ENCODE data around the gene GUK1.

The GUK1 gene

GRCh38 chr1:228139406-228139930 is 611 bp upstream of the GUK1 start:
- no peak for DNase-seq

GRCh38 chr1:228140724-228141225 is 696 bp downstream of the GUK1 start:
- DNase-seq: no peak

- DNase-seq: no peak
These were observed 1.4 kb downstream of the GUK1 start for GRCh38 chr1:228141226-228142044.

- DNase-seq: no peak
These were observed 2.1 kb downstream of the GUK1 start for GRCh38 chr1:228142155-228142691.

GRCh38 chr1:228142701-228143136 is 2.6 kb downstream of the GUK1 start:
- DNase-seq: no peak

- DNase-seq: no peak
These were observed 3.6 kb downstream of the GUK1 start for GRCh38 chr1:228143480-228144192.

GRCh38 chr1:228144193-228144992 is 4.3 kb downstream of the GUK1 start:
- DNase-seq: no peak

GRCh38 chr1:228144993-228145343 is 4.9 kb downstream of the GUK1 start:
- no peak for DNase-seq

- DNase-seq: no peak
These were observed 5.7 kb downstream of the GUK1 start for GRCh38 chr1:228145463-228146416.

GRCh38 chr1:228146417-228147150 is 6.5 kb downstream of the GUK1 start:
- DNase-seq: no peak

- no peak for DNase-seq
These were observed 7.1 kb downstream of the GUK1 start for GRCh38 chr1:228147151-228147693.

- no peak for DNase-seq
These were observed 7.7 kb downstream of the GUK1 start for GRCh38 chr1:228147768-228148167.

GRCh38 chr1:228148196-228148861 is 8.2 kb downstream of the GUK1 start:
- DNase-seq: no peak

- no peak for DNase-seq
These were observed 8.9 kb downstream of the GUK1 start for GRCh38 chr1:228148935-228149405.

- DNase-seq: no peak
These were observed 9.5 kb downstream of the GUK1 start, which contains the start of gene GJC2 for GRCh38 chr1:228149406-228150119. GJC2 (plus strand) TSS chr1:228149930; CDS start chr1:228157759, 7,829 bp downstream.

- DNase-seq: no peak
These were observed 10.0 kb downstream of the GUK1 start for GRCh38 chr1:228150120-228150460.

- no peak for DNase-seq
These were observed 10.5 kb downstream of the GUK1 start for GRCh38 chr1:228150461-228151179.

GRCh38 chr1:228151180-228151925 is 11.3 kb downstream of the GUK1 start:
- DNase-seq: no peak

Measured in NK-92 treated with Interleukin-12 subunit alpha and Interleukin-12 subunit beta, amount 100 ng/mL, for 24 hours (cell line).